Measurements from ENCODE around the gene SHD.
"Not testable (repeated sequence)": the region's sequence is repeated elsewhere in the genome, so short reads cannot be mapped to it uniquely, and the experiment has no call there.

Gene SHD

GRCh38 chr19:4278419-4279266 lies at the start of gene SHD:
TSS of gene SHD (plus strand) at chr19:4279266. CDS start at chr19:4280064, 798 bp downstream.
- no peak for DNase-seq

DNA sequence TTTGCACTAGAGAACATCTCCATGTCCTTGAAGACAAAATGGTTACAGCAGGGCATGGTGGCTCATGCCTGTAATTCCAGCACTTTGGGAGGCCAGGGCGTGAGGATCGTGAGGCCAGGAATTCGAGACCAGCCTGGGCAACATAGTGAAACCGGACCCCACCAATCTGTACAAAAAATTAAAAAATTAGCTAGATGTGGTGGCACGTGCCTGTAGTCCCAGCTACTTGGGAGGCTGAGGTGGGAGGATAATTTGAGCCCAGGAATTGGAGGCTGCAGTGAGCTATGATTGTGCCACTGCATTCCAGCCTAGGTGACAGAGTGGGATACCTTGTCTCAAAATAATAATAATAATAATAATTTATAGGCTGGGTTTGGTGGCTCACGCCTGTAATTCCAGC lies 48.8 kb upstream of the SHD start:
- DNase-seq = not testable (repeated sequence)

DNA sequence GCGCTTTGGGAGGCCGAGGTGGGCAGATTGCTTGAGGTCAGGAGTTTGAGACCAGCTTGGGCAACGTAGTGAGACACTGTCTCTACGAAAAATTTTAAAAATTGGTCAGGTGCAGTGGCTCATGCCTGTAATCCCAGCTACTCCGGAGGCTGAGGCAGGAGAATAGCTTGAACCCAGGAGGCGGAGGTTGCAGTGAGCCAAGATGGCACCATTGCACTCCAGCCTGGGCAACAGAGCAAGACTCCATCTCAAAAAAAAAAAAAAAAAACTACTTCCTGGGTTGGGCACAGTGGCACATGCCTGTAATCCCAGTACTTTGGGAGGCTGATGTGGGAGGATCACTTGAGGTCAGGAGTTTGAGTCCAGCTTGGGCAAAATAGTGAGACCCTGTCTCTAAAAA lies 47.5 kb upstream of the SHD start:
- not testable (repeated sequence) for DNase-seq

GRCh38 chr19:4232139-4232538 lies 46.9 kb upstream of the SHD start:
- not testable (repeated sequence) for DNase-seq

- DNase-seq = no peak
These were observed 46.3 kb upstream of the SHD start for GRCh38 chr19:4232614-4233281.

DNA sequence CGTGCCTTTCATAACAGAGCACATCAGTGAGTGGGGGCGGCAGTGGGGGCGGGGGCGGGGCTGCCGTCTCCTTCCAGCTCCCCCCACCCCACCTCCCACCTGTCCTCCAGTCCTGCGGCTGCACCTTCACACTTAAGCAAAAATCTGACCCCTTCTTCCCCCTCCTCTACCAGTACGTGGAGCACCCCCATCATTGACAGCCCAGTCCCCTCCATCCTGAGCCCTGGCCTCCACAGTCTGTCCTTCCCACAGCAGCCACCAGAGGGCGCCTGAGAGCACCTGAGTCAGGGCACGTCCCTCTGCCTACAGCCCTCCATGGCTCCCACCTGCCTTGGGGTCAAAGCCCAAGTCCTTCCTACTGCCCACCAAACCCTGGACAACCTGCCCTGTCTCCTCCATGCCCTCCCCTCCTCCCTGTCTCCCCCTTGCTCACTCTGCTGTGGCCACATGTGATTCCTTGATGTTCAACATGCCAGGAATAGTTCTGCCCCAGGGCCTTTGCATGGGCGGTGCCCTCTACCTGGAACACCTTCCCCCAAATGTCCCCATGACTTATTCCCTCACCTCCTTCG lies 45.7 kb upstream of the SHD start:
- DNase-seq = peak; percentile 88

- DNase-seq = no peak
These were observed 44.8 kb upstream of the SHD start for GRCh38 chr19:4234142-4234861.

GRCh38 chr19:4234862-4235201 lies 44.2 kb upstream of the SHD start:
- DNase-seq = no peak

DNA sequence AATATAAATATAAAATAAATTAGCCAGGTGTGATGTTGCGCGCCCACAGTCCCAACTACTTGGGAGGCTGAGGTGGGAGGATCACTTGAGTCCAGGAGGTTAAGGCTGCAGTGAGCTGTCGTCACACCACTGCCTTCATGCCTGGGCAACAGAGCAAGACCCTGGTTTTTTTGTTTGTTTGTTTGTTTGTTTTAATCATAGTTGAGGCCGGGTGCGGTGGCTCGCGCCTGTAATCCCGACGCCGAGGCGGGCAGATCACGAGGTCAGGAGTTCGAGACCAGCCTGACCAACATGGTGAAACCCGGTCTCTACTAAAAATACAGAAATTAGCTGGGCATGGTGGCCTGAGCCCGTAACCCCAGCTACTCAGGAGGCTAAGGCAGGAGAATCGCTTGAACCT lies 41.6 kb upstream of the SHD start:
- DNase-seq = not testable (repeated sequence)

DNA sequence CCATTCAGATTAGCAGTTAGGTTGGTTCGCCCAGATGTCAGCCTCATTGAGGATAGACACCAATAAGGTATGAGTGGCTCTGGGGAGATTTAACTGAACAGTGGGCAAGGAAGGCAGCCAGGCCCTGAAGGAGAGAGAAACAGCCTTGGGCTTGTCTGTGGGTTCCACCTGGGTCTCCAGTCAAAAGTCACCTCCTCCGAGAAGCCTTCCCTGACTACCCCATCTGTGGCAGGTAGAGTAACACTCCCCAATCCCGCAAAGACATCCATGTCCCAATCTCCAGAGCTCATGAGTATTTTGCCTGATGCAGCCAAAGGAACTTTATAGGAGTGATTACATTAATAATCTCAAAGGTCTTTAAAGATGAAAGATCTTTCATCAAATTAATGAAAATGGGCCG lies 40.2 kb upstream of the SHD start:
- DNase-seq = no peak

GRCh38 chr19:4241824-4242430 lies 37.1 kb upstream of the SHD start:
- no peak for DNase-seq

- not testable (repeated sequence) for DNase-seq
These were observed 33.1 kb upstream of the SHD start for GRCh38 chr19:4245938-4246337.

- peak; percentile 99 for DNase-seq
These were observed 32.1 kb upstream of the SHD start, which contains the start of gene YJU2 for GRCh38 chr19:4246767-4247593. TSS of gene YJU2 (plus strand) at chr19:4247080. CDS start at chr19:4247147, 67 bp downstream.

DNA sequence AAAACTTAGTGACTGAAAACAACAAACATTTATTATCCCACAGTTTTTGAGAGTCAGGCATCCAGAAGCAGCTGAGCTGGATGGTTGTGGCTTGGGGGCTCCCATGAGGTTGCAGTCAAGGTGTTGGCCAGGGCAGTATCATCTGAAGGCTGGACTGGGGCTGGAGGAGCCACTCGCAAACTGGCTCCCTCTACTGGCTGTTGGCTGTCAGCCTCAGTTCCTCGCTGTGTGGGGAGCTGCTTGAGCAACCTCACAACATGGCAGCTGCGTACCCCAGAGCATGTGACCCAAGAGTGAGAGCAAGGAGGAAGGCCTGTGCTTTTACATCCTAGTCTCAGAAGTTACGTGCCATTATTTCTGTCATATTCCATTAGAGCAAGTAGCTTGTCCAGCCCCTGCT lies 22.5 kb upstream of the SHD start:
- no peak for DNase-seq

- DNase-seq = no peak
These were observed 22.0 kb upstream of the SHD start for GRCh38 chr19:4257025-4257424.

DNA sequence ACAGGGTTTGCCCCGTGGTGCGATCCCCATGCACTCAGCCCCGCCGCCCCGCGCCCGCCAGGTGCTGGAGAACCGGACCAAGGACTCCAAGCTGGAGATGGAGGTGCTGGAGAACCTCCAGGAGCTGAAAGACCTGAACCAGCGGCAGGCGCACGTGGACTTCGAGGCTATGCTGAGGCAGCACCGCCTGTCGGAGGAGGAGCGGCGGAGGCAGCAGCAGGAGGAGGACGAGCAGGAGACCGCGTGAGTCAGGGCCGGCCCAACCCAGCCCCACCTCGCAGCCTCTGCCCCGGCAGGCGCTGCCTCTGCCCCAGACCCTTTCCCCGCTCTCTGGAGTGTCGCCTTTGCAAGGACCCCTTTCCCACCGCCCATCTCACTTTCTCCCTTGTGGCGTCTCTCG lies 20.9 kb upstream of the SHD start:
- no peak for DNase-seq

- DNase-seq = no peak
These were observed 18.4 kb upstream of the SHD start for GRCh38 chr19:4260613-4261191.

DNA sequence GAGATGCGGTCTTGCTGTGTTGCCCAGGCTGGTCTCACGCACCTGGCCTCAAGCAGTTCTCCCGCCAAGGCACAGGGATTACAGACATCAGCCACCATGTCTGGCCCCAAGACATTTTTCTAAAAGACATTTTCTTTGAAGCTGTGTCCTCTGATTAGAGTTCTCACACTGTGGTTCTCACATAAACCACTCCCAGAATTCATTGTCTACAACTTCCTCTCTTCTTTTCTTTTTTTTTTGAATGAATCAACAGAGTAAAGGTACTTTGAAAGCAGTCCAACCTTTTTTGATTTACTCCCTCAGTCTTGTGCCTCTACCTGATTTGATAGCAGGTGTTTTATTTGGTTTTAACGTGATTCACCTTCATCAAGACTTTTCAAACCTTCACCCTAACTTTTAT lies 14.3 kb upstream of the SHD start:
- DNase-seq = no peak

- DNase-seq = no peak
These were observed 12.6 kb upstream of the SHD start for GRCh38 chr19:4266253-4267000.

GRCh38 chr19:4267101-4267900 lies 11.8 kb upstream of the SHD start:
- peak; percentile 71 for DNase-seq

Measured in activated CD4-positive, alpha-beta T cell treated with anti-CD3 and anti-CD28 coated beads, Interleukin-2, Interleukin-6, amounts not matched to agents 100 ng/mL and 50 ng/mL, durations not matched to agents 16 hours and 8 hours (primary cell).